HPDE6-E6E7 (cell line): ENCODE results near the gene RHNO1.

Experiments used
- DNase-seq: peaks from one replicate; pipeline ENCODE4 v3.0.0; 2011; ENCODE audit warnings: missing footprints; ENCODE audit errors: extremely low spot score

The RHNO1 gene, protein sequence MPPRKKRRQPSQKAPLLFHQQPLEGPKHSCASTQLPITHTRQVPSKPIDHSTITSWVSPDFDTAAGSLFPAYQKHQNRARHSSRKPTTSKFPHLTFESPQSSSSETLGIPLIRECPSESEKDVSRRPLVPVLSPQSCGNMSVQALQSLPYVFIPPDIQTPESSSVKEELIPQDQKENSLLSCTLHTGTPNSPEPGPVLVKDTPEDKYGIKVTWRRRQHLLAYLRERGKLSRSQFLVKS

DNA sequence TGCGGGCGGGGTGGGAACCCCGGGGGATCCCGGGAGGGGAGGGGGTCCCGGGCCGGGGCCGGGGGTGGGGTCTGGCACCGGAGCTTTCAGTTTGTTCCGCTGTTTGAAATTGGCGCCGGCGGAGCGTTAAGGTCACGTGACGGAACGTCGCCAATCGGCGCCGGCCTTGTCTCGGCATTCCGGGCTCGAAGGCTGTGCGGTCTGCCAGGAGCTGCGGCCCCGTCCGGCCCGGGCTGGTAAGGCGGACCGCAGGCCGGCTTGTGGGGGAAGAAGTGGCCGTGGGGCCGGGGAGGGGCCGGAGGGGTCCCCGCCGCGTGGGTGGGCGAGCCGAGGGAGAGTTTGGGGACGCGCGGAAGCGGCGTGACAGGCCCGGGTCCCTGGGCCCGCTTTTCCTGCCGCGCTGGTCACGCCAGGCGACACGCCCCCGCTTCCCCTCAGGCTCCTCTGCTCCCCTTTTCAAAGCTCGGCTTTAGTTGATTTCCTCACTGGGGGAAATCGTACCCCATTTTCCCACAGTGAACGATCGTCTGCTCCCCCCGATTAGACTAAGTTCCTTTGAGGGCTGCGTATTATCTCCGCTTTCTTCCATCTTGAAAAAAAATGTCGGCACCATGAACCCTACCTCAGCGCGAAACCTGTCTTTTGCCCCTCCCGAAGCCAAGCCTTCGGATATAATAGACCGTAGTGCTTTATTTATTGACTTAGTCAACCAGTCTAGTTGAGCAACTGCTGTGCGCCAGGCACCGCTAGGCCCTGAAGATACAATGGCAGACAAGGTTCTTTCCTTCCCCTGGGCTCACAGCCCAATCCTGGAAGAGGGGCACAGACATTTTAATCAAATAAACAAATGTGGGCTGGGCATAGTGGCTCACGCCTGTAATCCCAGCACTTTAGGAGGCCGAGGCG is at the start of gene RHNO1, which contains the start of gene FOXM1:
RHNO1 (plus strand) TSS at position 177 of the 906 bp plus-strand sequence. CDS start 8,144 bp downstream, outside the sequence.
FOXM1 (minus strand) TSS at position 128 of the 906 bp plus-strand sequence. CDS start 2,696 bp downstream, outside the sequence.
- DNase-seq: peak; percentile 91

DNA sequence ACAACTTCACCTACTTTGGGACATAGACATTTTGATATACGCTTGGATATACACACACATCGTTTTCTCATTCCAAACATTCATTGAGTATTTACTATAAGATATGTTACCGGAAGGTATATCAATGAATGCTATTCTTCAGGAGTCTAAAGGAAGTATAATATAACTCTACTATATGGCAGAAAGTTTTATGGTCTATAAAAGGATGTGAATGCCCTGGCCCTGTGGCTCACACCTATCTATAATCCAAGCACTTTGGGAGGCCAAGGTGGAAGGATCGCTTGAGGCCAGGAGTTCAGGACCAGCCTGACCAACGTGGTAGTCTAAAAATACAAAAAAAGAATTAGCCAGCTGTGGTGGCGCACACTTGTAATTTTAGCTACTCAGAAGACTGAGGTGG is 47.7 kb upstream of the RHNO1 start:
- no peak for DNase-seq

DNA sequence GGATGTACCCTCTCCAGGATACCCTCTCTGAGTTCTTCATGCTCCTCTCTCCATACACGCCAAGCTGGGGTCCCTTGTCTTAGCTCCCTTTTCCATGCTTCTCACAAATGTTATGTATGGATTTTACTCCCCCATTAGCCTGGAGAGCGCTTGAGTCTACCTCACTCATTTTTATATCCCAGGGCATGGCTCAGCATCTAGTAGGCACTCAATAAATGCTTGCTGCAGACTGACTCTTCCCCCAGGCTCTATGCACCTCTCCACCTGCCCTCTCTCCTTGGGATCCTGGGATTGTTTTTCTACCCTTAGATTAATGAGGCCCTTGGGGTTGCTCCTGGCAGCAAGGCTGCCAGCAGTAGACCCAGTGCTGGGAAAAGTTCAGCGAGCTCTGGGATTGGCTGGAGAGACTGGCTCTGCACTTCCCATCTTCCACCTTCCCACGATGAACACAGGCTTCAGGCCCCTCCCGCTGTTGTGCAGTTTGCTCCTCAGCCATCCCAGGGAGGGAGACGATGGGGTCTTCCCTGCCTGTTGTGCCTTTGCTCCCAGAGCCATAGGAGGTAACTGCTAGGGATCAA is 44.4 kb upstream of the RHNO1 start:
- no peak for DNase-seq

DNA sequence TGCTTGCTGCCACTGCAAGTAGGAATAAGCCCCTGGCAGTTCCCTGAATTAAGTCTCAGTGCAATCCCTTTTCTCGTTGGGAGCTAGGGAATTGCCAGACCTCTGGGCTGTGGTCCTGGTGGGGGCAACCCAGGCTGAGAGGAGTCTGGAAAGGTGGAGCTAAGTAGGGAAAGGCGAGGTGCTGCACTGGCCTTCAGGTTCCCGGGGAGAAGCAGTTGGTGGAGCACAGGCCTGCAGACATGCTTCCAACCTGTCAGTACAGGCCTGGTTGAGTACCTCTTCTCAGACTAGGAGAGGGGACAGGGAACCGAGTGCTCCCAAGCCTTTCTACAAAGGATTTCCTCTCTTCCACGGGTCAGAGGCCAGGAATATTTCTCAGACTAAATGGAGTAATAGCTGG is 43.7 kb upstream of the RHNO1 start:
- DNase-seq: no peak

DNA sequence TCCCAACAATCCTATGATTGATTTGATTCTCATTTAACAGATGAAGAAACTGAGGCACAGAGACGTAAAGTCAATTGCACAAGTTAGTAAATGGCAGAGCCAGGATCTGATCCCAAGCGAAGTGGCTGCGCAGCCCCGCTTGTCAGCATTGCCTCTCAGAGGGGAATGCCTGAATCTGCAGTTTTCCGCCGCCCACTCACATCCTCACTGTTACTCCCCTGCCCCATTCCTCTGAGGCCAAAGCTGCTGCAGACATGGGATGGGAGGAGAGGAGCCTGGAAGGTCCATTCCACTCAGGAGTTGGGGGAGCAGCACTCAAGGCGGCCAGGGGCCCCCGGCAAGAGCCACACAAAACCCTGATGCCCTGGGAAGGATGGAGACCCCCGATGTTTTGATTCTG is 43.2 kb upstream of the RHNO1 start:
- no peak for DNase-seq

DNA sequence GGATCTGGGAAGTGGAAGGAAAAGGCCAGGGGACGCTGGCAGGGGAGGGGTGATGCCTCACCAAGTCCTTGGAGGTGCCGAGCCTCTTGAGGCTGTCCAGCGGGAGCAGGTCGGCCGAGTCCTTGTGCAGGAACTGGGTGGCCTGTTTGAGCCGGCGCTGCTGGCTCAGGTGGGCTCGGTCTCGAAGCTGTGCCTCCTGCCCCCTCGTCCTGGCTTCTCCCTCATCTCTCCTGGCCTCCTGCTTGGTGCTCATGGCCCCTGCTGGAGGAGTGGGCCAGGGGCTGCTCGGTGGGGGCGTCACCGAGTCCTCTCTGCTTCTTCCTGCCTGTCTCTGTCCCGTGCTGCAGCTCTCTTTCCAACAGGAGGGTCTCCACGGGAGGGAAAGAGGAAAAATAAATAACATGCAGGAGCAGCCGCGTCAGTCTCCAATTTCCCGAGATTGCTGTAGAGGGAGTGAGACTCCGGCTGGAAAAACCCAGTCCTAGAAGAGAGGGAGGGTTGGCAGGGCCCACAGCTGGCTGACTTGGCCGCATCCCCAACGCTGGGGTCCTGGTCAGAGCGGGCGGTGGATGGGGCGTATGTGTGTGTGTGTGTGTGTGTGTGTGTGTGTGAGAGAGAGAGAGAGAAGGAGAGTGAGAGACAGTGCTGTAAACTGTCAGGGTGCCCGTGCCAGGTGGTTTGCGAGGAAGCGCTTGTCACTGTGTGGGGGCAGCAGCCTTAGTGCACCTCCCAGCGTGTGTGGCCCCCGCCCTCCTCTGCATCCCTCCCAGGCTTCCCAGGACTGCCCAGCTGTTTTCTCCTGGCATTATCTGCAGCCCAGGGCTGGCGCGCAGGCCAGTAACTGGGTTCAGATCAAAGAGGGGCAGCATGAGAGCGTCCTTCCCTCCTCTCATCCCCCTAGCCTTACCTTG is 42.2 kb upstream of the RHNO1 start, which contains the start of gene NRIP2:
NRIP2 (minus strand) TSS at position 455 of the 911 bp plus-strand sequence; CDS start at position 403, 52 bp downstream.
- no peak for DNase-seq

DNA sequence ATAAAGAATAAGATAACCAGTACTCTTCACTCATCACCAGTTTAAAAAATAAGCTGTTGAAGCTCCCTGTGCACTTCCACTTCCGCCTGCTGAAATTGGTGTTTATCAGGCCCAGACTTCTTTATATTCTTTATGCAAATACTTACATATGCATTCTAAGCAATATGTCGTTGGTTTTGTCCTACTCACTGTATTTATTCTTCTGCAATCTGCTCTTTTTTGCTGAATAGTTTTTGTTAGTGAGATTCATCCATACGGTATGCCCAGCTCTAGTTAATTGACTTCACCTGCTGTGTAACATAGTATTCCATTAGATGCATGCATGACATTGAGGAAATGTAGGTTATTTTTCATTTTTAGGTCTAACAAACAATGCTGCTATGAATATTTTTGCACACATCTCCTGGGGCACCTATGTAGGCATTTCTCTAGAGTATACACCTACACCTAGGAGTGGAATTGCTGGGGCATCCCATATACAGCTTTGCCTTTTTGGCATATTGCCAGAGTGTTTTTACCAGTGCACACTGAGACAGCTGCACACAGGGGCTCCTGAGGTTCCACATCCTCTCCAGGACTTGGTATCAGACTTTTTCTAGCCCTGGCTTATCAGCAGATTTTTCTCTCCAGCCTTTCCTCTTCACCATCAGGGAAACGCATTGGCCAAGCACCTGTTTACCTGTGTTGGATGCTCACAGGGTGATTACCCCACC is 41.2 kb upstream of the RHNO1 start:
- DNase-seq: no peak

DNA sequence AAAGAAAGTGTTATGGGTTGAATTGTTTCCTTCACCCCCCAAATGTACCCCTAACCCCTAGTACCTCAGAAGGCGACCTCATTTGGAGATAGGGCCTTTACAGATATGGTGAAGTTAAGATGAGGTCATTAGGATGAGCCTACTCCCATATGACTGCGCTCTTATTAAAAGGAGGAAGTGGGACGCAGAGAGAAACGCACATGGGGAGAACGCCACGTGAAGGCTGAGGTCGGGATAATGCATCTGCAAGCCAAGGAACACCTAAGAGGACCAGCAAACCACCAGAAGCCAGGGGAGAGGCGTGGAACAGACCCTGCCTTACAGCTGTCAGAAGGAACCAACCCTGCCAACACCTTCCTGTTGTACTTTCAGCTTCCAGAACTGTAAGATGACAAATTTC is 40.4 kb upstream of the RHNO1 start:
- DNase-seq: no peak

DNA sequence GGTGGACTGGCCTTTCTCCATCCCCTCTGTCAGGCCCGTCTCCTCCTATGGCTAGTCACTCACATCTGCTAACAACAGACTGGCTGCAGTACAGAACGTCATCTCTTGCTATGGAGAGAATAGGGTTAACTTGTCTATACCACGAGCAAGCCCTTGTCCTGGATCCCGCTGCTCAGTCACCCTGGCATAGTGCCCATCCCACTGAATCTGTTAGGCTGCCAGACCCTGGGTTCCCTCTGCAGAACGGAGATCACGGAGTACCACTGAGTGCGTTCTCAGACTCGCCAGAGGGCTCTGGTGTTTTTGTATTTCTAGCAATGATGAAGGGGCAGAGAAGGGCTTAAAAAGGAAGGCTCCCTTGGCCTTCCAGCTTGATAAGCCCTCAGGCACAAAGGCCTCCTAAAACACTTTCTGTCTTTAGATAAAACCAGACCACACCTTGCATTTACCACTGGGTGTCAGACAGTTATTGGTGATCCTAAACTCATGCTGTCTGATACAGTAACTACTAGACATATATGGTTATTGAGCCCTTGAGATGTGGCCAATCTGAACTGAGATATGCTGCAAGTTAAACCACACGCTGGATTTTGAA is 35.9 kb upstream of the RHNO1 start:
- DNase-seq: no peak

DNA sequence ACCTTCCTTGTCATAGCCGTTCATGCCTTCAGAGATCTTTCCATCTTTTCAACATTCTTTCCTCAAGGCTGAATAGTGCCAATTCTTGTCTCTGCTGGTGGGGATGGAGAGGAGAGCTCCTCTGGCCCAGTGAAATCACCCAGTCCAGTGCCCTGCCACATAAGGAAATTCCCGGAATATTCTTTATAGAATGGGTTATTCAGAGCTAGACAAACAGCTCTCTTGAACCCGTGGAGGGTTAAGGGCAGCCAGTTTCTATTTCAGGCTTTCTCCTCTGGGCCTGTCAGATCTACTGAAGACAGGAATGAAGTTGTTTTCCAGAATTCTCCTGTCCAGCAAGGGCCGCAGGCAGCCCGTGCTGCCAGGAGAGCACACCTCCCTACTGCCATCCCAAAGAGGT is 34.1 kb upstream of the RHNO1 start:
- DNase-seq: no peak

DNA sequence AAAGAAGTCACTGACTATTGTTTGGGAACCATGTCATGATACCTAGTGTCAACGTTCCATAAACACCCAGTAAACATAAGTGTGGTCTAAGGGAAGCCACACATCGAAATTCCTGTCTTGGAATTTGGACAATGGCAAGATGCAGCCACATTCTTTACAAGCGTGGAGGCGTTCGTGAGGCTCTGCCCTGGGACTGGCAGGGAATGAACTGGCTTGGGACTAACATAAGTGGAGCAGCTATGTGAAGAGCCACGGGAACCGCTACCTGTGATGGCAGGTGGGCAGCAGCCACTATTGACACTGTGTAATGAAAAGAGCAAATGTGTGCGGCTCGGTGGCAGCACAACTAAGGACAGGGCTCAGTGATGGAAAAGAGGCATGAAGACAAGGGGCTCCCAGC is 32.2 kb upstream of the RHNO1 start:
- no peak for DNase-seq

DNA sequence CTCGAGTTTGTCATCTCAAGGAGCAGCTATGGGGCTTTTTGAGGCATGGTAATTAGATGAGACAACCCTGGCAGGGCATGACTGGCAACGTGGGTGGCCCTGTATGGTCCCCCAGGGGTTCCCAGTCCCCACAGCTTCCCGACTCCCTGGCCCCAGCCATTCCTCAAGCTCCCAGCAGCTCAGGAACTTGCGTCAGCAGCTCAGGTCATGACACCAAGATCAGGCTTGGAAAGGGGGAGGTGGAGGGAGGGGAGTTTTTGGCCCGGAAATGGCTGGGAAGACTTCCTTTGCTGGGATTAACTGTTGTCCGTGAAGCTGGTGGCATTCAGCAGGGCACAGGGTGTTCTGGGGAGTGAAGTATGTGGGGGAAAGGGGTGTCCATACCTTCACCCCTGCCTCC is 31.7 kb upstream of the RHNO1 start:
- no peak for DNase-seq

DNA sequence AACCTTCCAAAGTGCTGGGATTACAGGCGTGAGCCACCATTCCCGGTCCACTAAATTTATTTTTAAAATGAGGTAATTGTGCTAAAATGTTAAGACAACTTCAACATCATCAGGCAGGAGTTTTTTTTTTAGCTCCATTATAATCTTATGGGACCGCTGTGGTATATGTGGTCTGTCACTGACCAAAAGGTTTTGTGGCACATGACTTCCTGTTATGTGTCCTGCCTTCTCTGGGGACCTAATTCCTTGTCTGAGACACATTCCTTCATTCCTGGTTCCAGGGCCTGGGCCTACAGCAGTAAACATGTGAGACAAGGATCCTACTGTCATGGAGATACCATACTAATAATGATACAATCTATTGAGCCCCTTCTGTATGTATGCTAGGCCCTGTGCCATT is 25.1 kb upstream of the RHNO1 start:
- no peak for DNase-seq

DNA sequence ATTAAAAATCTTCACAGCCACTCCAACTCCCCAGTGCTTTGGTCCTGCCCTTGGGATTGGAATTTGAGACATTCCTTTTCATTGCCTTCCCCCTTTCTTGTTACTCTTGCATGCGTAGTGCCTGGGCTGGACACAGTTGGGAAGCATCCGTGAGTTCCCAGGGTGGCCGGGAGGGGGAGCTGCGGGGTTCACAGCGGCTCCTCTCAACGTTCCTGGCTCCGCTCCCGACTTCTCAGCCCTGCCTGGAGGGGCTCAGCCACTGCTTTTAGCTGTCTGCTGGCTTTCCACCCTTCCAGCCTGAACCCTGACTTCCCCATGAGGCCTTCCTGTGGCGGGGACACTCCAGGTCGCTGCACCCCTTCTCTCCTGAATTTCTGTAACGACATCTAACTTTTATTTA is 23.4 kb upstream of the RHNO1 start:
- DNase-seq: peak; percentile 75

DNA sequence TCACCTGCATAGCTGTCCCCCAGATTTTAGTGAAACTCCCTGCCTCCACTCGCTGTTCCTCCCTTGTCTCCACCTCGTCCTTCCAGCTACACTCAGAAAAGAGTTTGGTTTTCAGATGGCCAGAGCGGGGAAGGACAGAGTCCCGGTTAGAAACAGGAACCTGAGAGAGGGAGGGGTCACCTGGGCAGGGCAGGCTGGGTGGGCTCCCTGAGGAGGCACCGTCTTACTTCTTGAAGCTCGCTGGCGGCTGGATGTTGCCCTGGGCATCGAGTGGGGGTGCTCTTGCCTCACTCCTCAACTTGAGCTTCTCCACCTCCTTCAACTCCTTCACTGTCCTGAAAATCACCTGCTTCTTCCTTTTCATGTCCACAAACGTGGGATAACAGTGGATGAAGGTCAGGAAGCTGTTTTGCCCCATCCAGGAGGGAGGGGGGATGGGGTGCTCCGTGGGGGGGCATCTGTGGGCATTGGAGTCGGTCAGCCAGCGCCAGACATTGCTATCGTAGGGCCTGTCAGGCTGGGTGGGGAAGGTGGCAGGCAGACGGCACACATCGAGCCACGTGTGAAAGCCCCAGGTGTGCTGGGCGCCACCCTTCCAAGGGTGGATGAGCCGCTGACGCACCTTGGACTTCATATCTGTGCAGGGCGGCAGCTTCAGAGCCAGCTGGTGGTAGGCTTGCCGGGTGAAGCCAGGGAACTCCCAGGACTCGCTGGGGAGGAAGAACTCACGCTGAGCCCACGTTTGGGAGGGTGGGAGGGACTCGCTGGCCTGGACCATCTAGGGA is 22.2 kb upstream of the RHNO1 start:
- no peak for DNase-seq

DNA sequence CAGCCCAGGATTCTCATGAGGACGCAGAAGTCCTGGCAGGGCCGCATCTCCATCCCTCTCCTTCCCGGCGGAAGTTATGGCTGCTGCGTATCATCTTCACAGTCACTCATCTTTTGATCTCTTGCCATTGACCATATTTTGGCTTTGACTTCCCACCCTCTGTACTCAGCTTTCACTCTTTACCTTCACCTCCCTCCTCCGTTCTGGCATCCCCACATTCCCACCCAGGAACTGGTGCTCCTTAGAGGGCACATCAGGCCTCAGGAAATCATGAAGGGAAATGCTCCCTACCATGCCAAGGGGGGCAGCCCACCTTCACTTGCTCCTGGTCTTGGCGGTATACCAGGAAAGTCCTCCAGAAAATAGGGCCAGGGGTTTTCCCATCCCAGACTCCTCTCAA is 21.5 kb upstream of the RHNO1 start:
- DNase-seq: no peak

DNA sequence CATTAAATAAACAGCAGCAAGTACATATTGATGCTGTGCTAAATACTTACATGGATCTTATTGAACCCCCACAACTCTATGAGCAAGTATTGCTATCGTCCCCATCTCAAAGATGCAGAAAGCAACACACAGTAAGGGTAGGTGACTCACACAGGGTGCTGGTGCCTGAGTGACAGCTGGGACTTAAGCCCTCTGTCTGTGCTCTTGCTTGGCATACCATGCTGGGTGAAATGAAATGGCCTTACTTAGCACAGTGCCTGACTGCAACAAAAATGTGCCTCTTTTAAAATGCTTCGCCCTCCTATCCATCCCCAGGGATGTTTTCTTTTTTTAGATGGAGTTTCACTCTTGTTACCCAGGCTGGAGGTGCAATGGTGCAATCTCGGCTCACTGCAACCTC is 21.0 kb upstream of the RHNO1 start:
- no peak for DNase-seq

DNA sequence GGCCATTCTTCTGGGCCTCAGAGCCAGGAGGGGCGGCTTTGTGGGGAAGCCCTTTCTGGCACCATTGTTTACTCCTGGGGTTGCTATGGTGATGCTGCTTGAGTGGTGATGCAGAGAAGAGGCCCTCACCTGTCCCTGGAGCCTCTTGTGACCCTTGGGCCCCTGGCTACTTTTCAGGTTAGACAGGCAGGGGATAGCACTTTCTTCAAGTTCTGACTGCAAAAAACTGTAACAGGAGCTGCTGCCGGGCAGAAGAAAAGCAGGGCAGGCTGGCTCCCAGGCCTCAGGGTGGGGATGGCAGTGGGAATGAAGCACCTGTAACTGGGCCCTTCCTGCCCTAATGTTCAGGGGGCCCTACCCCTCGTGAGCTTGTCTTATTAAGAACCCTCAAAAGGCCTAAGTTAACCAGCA is 20.0 kb upstream of the RHNO1 start, which contains the start of gene TEX52:
TEX52 (minus strand) TSS at position 19 of the 411 bp plus-strand sequence; CDS start at position 6, 13 bp downstream.
- no peak for DNase-seq

DNA sequence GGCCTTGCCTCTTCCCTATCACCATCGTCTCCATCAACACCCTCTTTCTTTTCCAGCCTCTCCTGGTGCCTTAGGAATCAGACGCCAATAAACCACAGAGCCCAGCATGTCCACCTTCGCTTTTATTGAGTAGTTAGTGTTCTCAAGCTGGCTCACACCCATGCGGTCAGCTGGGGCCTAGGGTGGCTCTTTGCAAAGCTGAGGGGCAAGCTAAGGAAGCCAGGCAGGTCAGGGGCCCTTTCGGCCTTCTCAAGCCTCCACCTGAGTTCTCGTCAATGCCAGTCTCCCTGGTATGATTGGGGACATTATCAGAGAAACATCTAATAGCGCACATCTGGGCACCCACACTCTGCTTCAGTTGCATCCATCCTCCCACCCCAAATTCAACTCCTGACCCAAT is 19.4 kb upstream of the RHNO1 start:
- no peak for DNase-seq
